Measurements from ENCODE around the gene FMN1.
A peak's percentile ranks its signal among the peaks of the same experiment; 100 is the strongest.

FMN1 gene

GRCh38 chr15:33197636-33198035, 3.1 kb upstream of the FMN1 start:
- no peak for DNase-seq

- DNase-seq = no peak
These were observed 277 bp downstream of the FMN1 start for GRCh38 chr15:33194237-33194636.

GRCh38 chr15:33191591-33191990, 2.9 kb downstream of the FMN1 start:
- no peak for DNase-seq

- DNase-seq = peak; percentile 30
These were observed 4.0 kb downstream of the FMN1 start for GRCh38 chr15:33190539-33190938.

- DNase-seq = no peak
These were observed 5.8 kb downstream of the FMN1 start for GRCh38 chr15:33188641-33189257.

GRCh38 chr15:33188159-33188558, 6.4 kb downstream of the FMN1 start:
- DNase-seq = no peak

- DNase-seq = no peak
These were observed 11.2 kb downstream of the FMN1 start for GRCh38 chr15:33183334-33183733.

- no peak for DNase-seq
These were observed 11.6 kb downstream of the FMN1 start for GRCh38 chr15:33182926-33183325.

- no peak for DNase-seq
These were observed 12.1 kb downstream of the FMN1 start for GRCh38 chr15:33182278-33182905.

GRCh38 chr15:33179874-33180273, 14.6 kb downstream of the FMN1 start:
- DNase-seq = no peak

GRCh38 chr15:33171202-33171601, 23.3 kb downstream of the FMN1 start:
- DNase-seq = no peak

GRCh38 chr15:33169625-33170024, 24.9 kb downstream of the FMN1 start:
- DNase-seq = no peak

- no peak for DNase-seq
These were observed 26.1 kb downstream of the FMN1 start for GRCh38 chr15:33168444-33168843.

GRCh38 chr15:33163816-33164215, 30.7 kb downstream of the FMN1 start:
- no peak for DNase-seq

- no peak for DNase-seq
These were observed 33.3 kb downstream of the FMN1 start for GRCh38 chr15:33161209-33161608.

- no peak for DNase-seq
These were observed 33.8 kb downstream of the FMN1 start for GRCh38 chr15:33160581-33161165.

- DNase-seq = no peak
These were observed 34.6 kb downstream of the FMN1 start for GRCh38 chr15:33159726-33160453.

- no peak for DNase-seq
These were observed 36.1 kb downstream of the FMN1 start for GRCh38 chr15:33158366-33158765.

- DNase-seq = no peak
These were observed 37.0 kb downstream of the FMN1 start for GRCh38 chr15:33157371-33158037.

- no peak for DNase-seq
These were observed 38.7 kb downstream of the FMN1 start for GRCh38 chr15:33155691-33156420.

GRCh38 chr15:33154351-33155166, 40.0 kb downstream of the FMN1 start:
- no peak for DNase-seq

GRCh38 chr15:33153548-33153947, 41.0 kb downstream of the FMN1 start:
- no peak for DNase-seq
